NCI-H2081 treated with DMSO at 0.1 percent for 48 hours (cell line): Measurements from ENCODE around the gene TRIM45.

ENCODE experiments used
- DNase-seq: peaks from one replicate; lab custom pipeline; 2025; lab: John Stamatoyannopoulos, UW

The TRIM45 gene

GRCh38 chr1:117101334-117101733 is 20.2 kb downstream of the TRIM45 start:
- DNase-seq, result no peak

GRCh38 chr1:117098287-117098890 is 23.2 kb downstream of the TRIM45 start:
- no peak for DNase-seq

GRCh38 chr1:117097443-117097842 is 24.1 kb downstream of the TRIM45 start:
- DNase-seq, result no peak

- DNase-seq, result no peak
Observed at GRCh38 chr1:117096951-117097408, 24.6 kb downstream of the TRIM45 start.

GRCh38 chr1:117094841-117095604 is 26.5 kb downstream of the TRIM45 start:
- no peak for DNase-seq

- no peak for DNase-seq
Observed at GRCh38 chr1:117093870-117094621, 27.5 kb downstream of the TRIM45 start.

GRCh38 chr1:117093091-117093534 is 28.4 kb downstream of the TRIM45 start:
- no peak for DNase-seq

- no peak for DNase-seq
Observed at GRCh38 chr1:117092594-117092993, 29.0 kb downstream of the TRIM45 start.

- no peak for DNase-seq
Observed at GRCh38 chr1:117089996-117090395, 31.6 kb downstream of the TRIM45 start.

- DNase-seq, result no peak
Observed at GRCh38 chr1:117087686-117088085, 33.9 kb downstream of the TRIM45 start.

GRCh38 chr1:117084231-117084630 is 37.3 kb downstream of the TRIM45 start:
- DNase-seq, result no peak

- no peak for DNase-seq
Observed at GRCh38 chr1:117079737-117080136, 41.8 kb downstream of the TRIM45 start.

GRCh38 chr1:117077267-117077666 is 44.3 kb downstream of the TRIM45 start:
- DNase-seq, result no peak

- DNase-seq, result no peak
Observed at GRCh38 chr1:117076648-117077047, 44.9 kb downstream of the TRIM45 start.

- DNase-seq, result no peak
Observed at GRCh38 chr1:117070124-117070523, 51.4 kb downstream of the TRIM45 start.

- no peak for DNase-seq
Observed at GRCh38 chr1:117069220-117069844, 52.2 kb downstream of the TRIM45 start.

- no peak for DNase-seq
Observed at GRCh38 chr1:117068580-117068979, 53.0 kb downstream of the TRIM45 start.

GRCh38 chr1:117067533-117068370 is 53.8 kb downstream of the TRIM45 start:
- no peak for DNase-seq

- no peak for DNase-seq
Observed at GRCh38 chr1:117066367-117066766, 55.2 kb downstream of the TRIM45 start.

- no peak for DNase-seq
Observed at GRCh38 chr1:117061986-117062415, 59.5 kb downstream of the TRIM45 start.
